CD4-positive, alpha-beta T cell treated with Interleukin-6 at 100 ng/mL for 8 hours (primary cell): Measurements from ENCODE around the gene ABHD14A.

Experiments used
- DNase-seq: peaks from one replicate; pipeline ENCODE4 v3.0.0-alpha.2; 2020; ENCODE audit warnings: mixed read lengths, low spot score

The ABHD14A gene

DNA sequence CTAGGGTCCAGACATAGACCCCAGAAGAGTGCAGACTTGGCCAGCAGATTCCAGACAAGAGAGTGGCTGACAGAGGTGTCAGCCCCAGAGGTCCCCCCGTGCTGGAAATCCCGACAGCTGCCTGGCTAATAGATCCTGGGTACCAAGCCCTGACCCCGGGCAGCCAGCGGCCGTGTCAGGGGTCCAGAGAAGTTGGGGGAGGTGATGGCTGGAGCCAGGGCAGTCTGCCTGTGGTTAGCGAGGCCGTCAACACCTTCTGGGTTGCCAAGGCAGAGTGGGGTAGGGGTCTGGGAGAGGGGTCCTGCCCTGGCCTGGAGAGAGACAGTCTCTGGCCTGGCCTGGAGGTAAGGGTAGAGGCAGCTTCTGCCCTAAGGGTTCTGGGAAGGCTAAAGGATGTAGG, 45.9 kb downstream of the ABHD14A start:
- DNase-seq: no peak

DNA sequence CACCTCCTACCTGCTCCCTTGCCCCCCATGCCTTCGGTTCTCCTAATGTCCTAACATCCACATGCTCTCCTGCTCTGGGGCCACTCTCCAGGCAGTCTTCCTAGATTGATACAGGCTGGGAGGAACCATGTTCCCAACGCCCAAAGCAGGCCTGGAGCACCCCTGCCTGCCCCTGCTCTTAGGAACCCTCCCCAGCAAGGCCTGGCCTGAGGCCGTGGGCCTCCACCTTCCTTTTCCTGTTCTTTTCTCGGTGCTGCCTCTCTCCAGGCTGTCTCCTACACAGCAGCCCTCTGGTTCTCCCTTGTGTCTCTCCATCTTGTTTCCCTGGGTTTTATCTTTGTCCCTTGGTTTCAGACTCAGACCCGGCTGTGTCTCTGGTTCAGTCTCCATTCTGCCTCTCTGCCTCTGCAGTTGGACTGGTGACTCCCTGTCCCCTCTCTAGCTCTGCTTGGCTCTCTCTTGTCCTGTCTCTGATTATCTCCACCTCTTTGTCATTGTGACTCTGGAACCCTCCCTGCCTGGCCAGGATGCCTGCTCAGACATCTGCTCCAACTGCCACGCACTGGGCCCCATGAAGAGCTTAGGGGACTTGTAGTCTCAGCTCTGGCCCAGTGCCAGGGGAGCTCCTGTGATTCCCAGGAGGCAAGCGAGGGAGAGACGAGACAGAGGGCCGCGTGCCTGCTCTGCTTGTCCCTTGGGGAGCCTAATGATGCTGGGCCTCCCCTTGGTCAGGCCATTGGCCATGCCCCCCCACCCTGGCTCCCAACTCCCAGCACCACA, 46.8 kb downstream of the ABHD14A start:
- DNase-seq: no peak

DNA sequence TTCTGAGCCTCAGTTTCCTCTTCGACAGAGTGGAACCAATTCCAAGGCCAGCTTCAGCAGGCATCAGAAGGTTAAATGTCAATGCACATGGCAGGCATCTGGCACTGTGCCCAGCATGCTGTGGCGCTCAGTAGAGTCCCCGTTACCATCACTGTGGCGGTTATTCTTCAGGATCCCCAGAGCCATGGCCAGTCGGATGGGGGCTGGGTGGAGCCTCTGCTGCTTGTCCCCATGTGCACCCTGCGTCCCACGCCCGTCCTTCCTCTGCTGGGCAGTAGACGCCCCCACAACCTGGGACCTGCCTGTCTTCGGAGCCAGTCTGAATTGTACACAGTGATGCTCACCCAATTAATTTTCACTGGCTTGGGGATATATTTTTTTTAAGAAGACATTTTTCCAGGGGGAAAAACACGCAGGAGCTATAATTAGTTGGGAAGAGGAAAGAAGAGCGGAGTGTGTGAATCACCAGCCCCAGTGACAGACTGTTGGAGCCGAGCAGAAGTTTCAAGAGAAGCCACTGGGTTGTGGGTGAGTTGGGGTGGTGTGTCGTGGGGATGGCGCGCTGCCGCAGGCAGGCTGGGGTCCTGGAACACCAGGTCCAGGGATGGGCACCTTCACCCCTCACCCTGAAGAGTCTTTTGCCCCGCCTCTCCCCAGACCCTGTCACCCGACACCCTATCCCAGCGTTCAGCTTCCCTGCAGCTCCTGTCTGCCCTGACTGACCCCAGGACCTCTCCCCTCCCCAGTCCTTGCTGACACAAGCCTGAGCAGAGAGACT, 47.6 kb downstream of the ABHD14A start:
- no peak for DNase-seq

DNA sequence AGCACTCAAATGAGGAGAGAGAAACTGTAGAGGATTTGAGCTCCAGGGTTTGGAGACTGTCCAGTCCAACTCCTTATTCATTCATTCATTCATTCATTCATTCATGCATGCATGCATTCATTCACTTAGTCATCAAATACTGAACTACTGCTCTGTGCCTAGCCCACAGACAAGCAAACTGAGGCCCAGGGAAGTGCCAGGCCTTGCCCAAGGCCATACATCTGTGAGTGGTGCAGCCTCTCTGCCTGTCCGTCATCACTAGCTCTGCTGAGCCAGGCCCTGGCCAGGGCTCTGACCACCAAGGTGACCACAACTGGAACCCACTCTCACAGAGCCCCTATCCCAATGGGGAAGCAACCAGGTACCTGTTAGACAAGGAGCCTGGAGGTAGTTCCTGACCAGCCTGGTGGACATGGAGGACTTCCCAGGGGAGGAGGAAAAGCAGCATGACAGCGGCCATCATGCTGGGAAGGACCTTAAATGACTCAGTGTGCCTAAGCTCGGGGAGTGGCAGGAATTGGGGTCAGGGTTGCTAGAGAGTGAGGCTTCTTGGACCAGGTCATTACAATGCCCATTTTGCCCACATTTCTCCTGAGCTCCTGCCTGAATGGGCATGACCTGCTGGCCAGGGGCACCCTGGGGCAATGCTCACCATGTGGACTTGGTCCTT, 48.4 kb downstream of the ABHD14A start:
- DNase-seq: no peak

DNA sequence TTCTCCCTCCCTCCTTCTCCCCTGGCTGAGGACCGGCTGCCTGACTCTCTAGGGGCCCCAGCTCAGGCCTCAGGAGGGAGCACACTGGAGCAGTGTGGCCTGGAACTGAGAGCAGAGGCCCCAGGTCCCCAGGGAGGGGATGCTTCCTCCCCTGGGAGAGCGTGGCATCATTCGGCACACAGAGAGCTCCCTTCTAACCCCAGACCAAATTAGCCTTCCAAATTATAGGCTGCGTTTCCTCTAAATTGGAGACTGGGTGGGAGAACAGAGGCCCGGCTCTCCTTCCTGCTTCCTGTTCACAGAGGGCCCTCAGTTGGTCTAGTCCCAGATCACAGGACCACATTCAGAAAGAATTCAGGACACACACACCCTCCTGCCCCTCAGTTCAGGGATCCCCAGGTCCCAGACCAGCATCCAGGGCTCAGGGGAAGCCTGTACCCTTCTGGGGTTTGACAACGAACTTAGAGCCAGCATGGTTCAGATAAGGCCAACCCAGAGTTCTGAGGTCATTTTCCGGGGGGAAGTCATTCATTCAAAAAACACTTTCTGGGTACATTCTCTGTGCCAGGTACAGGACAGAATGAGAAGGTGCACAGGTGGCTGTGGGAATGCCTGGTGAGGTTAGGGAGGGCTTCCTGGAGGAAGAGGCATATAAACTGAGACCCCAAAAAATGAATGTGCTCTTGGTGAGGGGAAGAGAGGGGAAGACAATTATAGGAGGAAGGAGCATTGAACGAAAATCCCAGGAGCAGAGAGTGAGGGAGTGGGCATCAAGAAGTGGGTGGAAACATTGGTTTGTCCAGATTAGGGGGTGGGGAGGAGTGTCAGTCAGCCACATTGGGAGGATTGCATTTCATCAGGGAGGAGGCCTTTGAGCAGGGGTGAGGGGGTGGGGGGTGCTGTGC, 49.2 kb downstream of the ABHD14A start:
- DNase-seq: no peak

DNA sequence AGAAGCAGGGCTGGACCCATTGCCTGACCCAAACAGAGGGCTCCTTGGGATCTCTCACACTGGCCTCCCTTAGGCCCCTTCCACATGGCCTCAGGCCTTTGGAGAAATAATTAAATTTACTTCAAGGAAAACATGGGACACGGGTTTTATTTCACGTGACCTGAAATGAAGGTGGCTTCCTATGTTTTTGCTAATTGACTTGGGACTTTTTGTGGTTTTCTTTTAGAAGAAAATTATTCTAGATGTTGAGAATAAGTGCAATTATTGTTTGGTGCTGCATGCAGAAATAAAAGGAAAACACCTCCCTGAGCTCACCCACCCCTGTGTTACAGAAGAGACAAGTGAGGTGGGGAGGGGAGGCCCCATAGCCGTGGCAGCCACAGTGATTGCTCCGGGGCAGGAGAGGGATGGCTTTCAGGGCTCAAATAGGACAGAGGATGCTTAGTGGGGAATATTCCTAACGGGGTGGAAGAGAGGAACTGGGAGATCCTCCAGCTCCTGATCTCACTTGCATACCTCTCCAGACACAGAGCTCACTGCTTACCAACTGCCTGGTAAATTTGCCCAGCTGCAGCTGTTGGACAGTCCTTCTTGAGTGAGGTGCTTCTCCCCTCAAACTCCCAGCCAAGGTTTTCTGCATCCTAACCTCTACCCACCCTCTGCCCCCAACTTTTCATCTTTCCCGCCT, 50.0 kb downstream of the ABHD14A start:
- no peak for DNase-seq

DNA sequence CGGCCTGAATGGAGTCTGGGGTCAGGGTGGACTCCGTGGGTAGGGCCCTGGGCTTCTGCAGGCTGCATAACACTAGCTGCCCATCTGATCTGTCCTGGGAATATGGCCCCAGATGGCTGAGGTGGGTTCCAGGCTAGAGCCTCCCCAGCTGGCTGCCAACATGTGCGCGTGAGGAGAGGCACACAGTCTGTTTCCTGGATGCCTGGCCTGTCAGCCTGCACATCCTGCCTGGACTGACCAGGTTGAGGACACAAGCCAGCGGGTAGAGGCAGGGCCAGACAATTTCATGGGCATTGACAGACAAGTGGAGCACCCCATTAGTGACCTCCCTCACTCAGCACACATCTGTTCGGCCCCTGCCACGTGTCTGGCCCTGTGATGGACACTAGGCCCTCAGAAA, 50.6 kb downstream of the ABHD14A start:
- DNase-seq: no peak

DNA sequence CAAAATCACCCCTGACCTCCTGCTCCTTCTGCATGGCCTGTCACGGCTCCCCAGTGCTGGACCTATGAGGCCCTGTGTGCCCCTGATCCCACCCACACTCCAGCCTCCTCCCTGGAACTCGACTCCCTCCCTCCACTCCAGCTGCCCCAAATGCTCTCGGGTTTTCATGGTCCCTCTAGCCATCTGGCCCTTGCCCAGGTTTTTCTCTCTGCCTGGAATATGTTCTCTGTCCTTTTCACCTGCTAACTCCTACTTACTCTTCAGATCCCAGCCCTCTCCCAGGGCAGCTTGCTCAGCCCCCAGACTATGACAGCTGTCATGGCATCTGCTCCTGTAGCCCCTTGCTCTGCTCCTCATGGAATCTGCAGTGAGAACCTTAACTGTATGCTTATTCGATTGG, 51.2 kb downstream of the ABHD14A start:
- no peak for DNase-seq

DNA sequence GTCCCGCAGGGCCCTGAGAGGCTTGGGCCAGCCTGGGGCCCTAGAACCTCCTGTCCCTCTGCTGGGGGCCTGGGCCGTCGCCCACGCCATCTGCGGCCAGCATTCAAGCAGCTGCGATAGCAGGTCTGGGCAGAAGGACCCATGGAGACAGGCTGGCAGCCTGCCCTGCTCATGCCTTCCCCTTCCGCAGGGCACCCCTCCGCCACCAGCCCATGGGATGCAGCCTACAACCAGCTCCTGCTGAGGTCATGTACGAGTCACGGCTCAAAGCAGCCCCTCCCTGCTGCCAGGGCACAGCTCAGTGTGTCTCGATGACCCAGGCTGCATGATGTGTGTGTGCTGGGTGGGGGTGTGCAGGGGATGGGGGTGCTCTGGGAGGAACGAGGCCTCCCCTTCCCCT, 53.7 kb downstream of the ABHD14A start:
- DNase-seq: no peak

DNA sequence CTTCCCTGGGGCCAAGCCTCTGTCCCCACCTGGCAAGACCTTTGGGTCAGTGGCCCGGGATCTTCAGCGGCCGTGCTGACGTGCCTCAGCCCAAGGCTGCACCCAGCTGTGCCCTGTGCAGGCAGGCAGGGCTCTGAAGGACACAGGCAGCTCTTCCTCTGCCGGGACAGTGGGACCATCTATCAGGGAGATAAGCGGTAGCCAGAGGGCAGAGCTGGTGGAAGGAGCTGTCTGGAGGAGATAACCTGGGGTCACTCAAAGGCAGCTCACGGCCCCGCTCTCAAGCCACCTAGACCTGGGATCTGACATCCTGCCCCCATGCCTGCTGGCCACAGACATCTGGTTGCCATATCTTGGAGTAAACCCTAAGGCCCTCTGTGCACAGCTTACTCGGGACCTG, 54.2 kb downstream of the ABHD14A start:
- DNase-seq: no peak

DNA sequence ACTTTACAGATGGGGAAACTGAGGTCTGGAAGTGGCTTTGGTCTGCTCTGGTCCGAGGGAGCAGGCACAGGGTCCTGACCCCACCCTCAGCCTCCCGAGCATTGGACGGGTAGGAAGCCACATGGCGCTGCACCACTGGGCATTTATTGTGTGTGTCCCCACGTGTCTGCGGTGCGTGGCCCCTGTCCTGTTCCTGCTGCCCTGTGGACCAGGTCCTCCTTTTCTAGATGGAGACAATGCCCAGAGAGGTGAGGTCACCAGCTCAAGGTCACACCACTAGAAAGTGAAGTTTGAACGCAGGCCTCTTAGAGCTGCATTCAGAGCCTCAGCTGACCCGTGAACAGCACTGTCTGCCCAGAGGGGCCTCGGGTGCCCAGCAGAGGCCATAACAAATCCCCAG, 54.7 kb downstream of the ABHD14A start:
- no peak for DNase-seq
